Lung microvascular endothelial cell (primary cell): ENCODE data around the gene BLTP3A. TPM values are rescaled to one million over a fixed set of nuclear protein-coding genes. Genes with fewer than 3 reads are reported as not detected.

ENCODE experiments used
- DNase-seq, 2 donors: peaks; one replicate each; pipeline versions ENCODE4 v3.0.0 to v3.0.0-alpha.2; 2010; ENCODE audit warnings: low read depth in 2 of 2
- total RNA-seq: library from RNA; depleted of rRNA; stranded (reverse); fragments of >200 nt; gene quantifications from 2 replicates; pipeline ENCODE4 v1.2.1, GENCODE V29; 2014

The BLTP3A gene
- total RNA-seq, 1 donor from 2014 or later, result 13.3 TPM

DNA sequence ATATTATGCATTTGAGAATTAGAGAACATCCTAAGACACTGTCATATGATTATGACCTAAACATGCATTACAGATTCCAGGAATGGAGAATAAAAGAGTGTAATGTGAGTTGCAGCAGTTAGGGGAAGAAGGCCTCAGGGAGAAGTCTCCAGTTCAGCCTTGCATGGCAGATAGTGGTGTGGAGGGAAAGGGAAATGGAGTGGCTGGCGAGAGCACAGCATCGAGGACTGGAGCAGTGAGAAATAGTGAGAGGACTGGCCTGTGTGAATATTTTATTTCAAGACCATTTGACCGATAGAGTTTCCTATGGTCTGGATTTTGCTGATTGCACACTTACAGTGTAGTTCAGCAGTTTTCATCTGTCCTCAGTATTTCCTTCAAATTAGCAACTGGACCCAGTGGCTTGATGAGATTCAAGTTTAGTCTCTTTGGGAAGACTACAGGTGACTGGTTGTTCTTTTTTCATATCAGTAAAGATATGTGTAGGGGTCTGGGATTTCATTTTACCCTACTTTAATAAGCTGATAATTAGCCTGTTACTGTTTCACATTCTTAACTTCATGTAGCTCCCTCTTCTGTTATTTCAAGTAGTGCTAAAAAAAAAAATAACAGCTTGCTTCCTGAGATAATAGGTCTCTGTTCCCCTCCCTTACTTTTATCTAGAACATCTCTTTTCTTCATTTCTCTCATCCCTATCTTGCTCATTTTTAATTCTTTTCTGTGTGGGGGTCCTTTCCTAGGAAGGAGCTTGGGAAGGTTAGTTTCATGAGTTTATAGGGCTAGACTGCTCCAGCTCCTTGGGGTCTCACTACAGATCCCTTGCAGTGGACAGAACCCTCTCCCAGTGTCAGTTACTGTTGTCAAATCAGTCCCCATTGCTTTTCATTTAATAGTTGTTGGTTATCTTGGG, 27.9 kb downstream of the BLTP3A start:
- peak in 1 of 2 donors; percentile 14 for DNase-seq

DNA sequence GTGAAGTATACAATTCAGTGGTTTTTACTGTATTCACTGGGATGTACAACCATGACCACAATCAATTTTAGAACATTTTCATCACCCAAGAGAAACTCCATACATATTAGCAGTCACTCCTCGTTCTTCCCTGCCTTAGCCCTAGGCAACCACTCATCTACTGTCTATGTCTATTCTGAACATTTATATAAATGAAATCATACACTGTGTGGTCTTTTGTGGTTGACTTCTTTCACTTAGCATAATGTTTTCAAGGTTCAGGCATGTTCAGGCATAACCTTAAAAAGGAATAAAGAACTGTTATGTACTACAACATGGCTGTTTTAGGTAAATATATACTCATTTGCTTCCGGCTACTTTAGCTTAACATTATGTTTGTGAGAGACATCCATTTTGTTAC, 37.3 kb downstream of the BLTP3A start:
- DNase-seq, result no peak

DNA sequence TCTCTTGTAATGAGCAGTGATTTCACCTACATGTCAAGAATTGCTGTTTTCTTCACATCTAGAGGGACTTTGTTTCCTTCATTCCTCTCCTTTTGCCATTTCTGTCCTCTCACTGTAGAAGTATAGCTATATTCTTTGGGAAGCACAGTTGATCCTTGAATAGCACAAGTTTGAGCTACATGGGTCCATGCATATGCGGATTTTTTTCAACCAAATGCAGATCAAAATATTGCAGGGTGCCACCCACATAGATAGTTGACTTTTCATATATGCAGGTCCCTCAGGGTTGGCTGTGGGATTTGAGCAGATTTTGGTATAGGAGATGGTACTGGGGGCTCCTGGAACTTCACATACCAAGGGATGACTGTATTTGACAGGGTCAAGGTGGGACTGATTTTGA, 41.1 kb downstream of the BLTP3A start:
- DNase-seq, result no peak

DNA sequence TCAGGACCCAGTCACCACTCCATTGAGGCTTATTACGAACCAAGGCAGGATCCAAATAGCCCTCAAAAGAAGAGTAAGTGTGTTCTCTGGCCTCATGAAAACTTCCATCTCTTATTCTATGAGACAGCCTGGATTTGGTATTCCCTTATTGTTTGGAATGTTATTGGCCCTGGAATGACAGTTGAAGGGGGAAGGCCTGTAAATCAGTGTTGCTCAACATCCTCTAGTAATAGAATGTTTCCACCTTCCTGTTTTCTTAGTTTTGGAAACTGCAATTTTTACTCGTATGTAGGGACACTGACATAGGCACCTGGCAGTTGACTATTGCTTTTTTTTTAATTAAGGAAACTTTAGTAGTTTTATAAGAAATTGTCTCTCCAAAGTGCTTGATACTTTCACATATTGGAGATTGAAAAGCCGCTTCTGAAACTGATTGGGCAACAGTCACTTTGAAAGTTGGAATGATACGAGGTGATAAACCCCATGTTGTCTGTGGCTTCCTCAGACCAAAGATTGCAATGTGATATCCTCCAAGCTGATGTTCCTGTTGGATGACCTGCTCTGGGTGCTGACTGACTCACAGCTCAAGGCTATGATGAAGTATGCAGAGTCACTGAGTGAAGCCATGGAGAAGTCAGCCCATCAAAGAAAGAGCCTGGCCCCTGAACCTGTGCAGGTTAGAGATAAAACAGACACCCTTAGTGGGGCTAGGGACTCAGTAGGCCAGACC, 43.1 kb downstream of the BLTP3A start:
- DNase-seq, result peak; percentile 34 to 77

DNA sequence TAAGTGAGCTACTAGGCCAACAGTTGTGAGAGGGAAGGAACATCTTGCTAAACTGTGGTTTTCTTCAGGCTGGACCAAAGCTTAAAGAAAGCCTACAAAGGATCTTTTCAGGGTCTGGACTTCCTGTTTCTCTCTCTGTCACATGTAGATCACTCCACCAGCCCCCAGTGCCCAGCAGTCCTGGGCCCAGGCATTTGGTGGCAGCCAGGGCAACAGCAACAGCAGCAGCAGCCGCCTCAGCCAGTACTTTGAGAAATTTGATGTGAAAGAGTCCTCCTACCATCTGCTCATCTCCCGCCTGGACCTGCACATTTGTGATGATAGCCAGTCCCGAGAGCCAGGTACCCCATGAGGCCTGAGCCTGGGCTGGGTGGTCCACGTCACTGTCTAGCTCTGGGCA, 44.1 kb downstream of the BLTP3A start:
- DNase-seq, result no peak

DNA sequence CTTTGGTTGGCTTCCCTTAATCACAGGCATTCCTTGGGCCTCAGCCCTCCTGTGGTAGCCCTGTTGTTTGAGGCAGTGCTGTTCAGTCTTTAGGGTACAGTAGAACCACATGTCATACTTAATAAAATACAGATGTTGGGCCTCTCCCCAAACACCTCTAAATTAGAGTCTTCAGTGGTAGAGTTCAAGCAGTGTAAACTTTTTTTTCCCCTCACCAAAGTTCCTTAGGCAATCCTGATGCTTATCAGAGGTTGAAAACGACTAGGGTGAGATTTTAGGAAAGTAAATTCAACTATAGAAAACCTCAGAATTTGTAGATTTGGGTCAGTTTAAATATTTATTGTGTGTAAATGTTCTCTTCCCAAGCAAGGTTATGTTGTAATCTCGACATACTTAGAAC, 44.6 kb downstream of the BLTP3A start:
- DNase-seq, result no peak

DNA sequence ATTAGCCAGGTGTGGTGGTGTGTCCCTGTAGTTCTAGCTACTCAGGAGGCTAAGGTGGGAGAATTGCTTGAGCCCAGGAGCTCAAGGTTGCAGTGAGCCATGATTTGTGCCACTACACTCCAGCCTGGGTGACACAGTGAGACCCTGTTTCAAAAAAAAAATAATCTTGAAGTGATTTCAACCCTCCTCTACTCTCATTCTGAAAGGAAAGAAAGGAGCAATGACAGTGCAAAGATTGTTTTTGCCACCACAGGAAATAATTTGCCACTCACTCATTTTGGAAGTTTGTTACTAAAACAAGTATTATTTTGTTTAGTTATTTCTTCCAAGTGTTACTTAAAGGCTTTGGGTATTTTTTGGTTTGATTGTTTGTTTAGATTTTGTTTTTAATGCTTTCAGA, 45.6 kb downstream of the BLTP3A start:
- DNase-seq, result no peak

DNA sequence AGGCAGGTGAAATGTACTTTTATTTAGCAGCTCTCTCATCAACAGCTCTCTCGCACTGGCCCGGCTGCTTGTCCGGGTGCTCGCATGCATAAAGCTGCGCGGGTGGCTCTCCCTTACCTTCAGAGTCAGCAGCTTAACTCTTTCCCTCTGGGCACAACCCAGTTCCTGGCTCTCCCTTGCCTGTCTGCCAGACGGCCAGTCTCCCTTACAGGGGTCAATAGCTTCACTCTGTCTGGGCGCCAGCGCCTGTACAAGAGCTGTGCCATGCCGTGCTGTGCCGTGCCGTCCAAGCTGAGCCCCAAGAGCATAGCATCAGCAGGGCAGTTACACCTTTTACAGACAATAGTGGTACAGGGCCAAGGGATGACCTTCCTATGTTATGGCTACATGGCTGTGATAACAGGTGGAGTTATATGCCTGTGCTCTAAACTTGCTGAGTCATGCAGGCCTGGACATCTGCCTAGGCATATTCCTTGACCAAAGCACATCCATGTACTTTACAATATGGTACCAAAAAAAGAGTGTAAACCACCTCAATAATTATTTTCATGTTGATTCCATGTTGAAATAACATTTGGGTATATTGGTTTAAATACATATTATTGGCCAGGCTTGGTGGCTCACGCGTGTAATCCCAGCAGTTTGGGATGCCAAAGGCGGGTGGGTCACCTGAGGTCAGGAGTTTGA, 47.9 kb downstream of the BLTP3A start:
- peak in 1 of 2 donors; percentile 76 for DNase-seq

Other genes with a start within 250 kb of the BLTP3A start
- gene SPDEF, start 235.8 kb upstream of the BLTP3A start, total RNA-seq, result not detected in 2 replicates
- 32.0 and 48.8 TPM in 2 replicates for gene ILRUN, start 95.3 kb upstream of the BLTP3A start, total RNA-seq
- 57.3 and 59.9 TPM in 2 replicates for gene SNRPC, start 34.6 kb upstream of the BLTP3A start, total RNA-seq
- 25.9 and 26.0 TPM in 2 replicates for gene TAF11, start 96.0 kb downstream of the BLTP3A start, total RNA-seq
- gene ANKS1A, start 97.2 kb downstream of the BLTP3A start, total RNA-seq, result 13.7 and 35.1 TPM in 2 replicates